Nephron progenitor cell (in vitro differentiated cells): ENCODE data around the gene EMILIN3.

ENCODE experiments used
- DNase-seq: peaks from one replicate; pipeline ENCODE4 v3.0.0; 2021
- H3K27ac Mint-ChIP-seq: 2 replicates; pipeline ENCODE4 v1.8.0; 2021; ENCODE audit warnings: mild to moderate bottlenecking, moderate library complexity, mixed read lengths
- H3K27me3 Mint-ChIP-seq: 2 replicates; pipeline ENCODE4 v1.8.0; 2021; ENCODE audit warnings: mild to moderate bottlenecking, low read depth, mixed read lengths; ENCODE audit not compliant: poor library complexity
- H3K36me3 Mint-ChIP-seq: 2 replicates; pipeline ENCODE4 v1.8.0; 2021; ENCODE audit warnings: low read depth, mixed read lengths
- H3K4me1 Mint-ChIP-seq: 2 replicates; pipeline ENCODE4 v1.8.0; 2021; ENCODE audit warnings: mixed read lengths
- H3K4me3 Mint-ChIP-seq: 2 replicates; pipeline ENCODE4 v1.8.0; 2021; ENCODE audit warnings: mild to moderate bottlenecking, moderate library complexity, mixed read lengths
- H3K9me3 Mint-ChIP-seq: 2 replicates; pipeline ENCODE4 v1.8.0; 2021; ENCODE audit warnings: mild to moderate bottlenecking, moderate library complexity, mixed read lengths
- TF ChIP-seq, protein P1 (sequence below): fragments of 200-600 bp; sonication (generic); IDR thresholded peaks from 2 replicates; pipeline ENCODE4 v1.5.0; 2021; ENCODE audit warnings: antibody characterized with exemption

EMILIN3 gene

GRCh38 chr20:41331731-41332130, 34.9 kb downstream of the EMILIN3 start:
- TF ChIP-seq, protein P1, sequence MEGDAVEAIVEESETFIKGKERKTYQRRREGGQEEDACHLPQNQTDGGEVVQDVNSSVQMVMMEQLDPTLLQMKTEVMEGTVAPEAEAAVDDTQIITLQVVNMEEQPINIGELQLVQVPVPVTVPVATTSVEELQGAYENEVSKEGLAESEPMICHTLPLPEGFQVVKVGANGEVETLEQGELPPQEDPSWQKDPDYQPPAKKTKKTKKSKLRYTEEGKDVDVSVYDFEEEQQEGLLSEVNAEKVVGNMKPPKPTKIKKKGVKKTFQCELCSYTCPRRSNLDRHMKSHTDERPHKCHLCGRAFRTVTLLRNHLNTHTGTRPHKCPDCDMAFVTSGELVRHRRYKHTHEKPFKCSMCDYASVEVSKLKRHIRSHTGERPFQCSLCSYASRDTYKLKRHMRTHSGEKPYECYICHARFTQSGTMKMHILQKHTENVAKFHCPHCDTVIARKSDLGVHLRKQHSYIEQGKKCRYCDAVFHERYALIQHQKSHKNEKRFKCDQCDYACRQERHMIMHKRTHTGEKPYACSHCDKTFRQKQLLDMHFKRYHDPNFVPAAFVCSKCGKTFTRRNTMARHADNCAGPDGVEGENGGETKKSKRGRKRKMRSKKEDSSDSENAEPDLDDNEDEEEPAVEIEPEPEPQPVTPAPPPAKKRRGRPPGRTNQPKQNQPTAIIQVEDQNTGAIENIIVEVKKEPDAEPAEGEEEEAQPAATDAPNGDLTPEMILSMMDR, result no peak
- no peak for DNase-seq
- H3K27ac Mint-ChIP-seq, result no peak overlapping the region
- no peaks in the 10 kb centered on the region for H3K36me3 Mint-ChIP-seq
- peaks cover 20% of the 10 kb centered on the region for H3K27me3 Mint-ChIP-seq
- no peaks in the 10 kb centered on the region for H3K9me3 Mint-ChIP-seq
- no peak overlapping the region for H3K4me3 Mint-ChIP-seq
- peaks cover 25% of the 10 kb centered on the region for H3K4me1 Mint-ChIP-seq

- no peak for DNase-seq
- Mint-ChIP-seq H3K27ac (no peak overlapping the region), H3K9me3 (no peaks in the 10 kb centered on the region), H3K36me3 (no peaks in the 10 kb centered on the region), H3K27me3 (peaks cover 20% of the 10 kb centered on the region), H3K4me1 (peaks cover 27% of the 10 kb centered on the region), H3K4me3 (no peak overlapping the region)
- TF ChIP-seq, protein P1, result no peak
These were observed 35.7 kb downstream of the EMILIN3 start for GRCh38 chr20:41330941-41331340.

- H3K27me3 Mint-ChIP-seq, result peaks cover 17% of the 10 kb centered on the region
- no peak overlapping the region for H3K27ac Mint-ChIP-seq
- H3K4me3 Mint-ChIP-seq, result no peak overlapping the region
- no peak for DNase-seq
- TF ChIP-seq, protein P1, result no peak
- H3K36me3 Mint-ChIP-seq, result no peaks in the 10 kb centered on the region
- peaks cover 23% of the 10 kb centered on the region for H3K4me1 Mint-ChIP-seq
- H3K9me3 Mint-ChIP-seq, result no peaks in the 10 kb centered on the region
These were observed 36.3 kb downstream of the EMILIN3 start for GRCh38 chr20:41330343-41330720.

DNA sequence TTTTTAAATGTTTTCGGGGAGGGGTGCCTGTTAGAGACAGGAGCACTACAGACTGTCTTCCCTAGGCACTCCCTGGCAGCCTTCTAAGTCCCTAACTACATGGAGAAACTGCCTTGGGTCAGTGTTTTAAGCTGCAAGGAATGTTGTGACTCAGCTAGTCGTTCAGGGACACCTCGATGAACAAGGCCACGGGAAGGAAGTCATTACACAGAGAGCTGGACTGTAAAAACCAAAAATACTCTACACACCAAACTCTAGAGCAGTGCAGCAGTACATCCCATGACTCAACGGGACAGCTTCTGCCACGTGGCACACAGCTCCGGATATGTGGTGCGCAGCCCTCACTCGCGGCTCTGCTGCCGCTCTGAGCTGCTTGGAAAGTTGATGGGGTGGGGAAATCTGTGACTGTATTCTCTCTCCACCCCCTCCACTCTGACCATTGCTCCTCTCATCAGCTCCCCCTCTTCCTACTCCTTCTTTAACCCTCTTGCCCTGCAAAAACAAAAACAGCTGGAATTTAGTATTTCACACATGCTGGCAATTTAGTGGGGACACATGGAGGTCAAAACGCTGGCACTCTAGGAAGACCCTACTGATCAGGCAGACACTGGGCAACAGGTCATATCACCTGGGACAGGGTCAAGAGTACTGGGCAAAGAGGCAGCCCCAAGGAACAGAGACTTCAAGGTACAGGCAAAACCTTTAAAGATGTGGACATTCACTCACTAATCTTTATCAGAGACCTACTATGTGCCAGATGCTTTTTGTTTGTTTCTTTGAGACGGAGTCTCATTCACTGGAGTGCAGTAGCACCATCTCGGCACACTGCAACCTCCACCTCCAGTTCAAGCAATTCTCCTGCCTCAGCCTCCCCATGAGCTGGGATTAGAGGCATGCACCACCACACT, 36.9 kb downstream of the EMILIN3 start:
- TF ChIP-seq, protein P1, result no peak
- Mint-ChIP-seq H3K27ac (peak overlapping the region; percentile 25), H3K4me3 (no peak overlapping the region), H3K27me3 (peaks cover 14% of the 10 kb centered on the region), H3K4me1 (peaks cover 22% of the 10 kb centered on the region), H3K36me3 (no peaks in the 10 kb centered on the region), H3K9me3 (no peaks in the 10 kb centered on the region)
- no peak for DNase-seq

GRCh38 chr20:41327178-41327577, 39.4 kb downstream of the EMILIN3 start:
- Mint-ChIP-seq H3K9me3 (no peaks in the 10 kb centered on the region), H3K27me3 (peaks cover 11% of the 10 kb centered on the region), H3K36me3 (no peaks in the 10 kb centered on the region), H3K27ac (no peak overlapping the region), H3K4me1 (peaks cover 22% of the 10 kb centered on the region), H3K4me3 (no peak overlapping the region)
- DNase-seq, result no peak
- TF ChIP-seq, protein P1, result no peak

- H3K4me3 Mint-ChIP-seq, result no peak overlapping the region
- peaks cover 11% of the 10 kb centered on the region for H3K27me3 Mint-ChIP-seq
- TF ChIP-seq, protein P1, result no peak
- no peak overlapping the region for H3K27ac Mint-ChIP-seq
- peaks cover 10% of the 10 kb centered on the region for H3K4me1 Mint-ChIP-seq
- no peaks in the 10 kb centered on the region for H3K36me3 Mint-ChIP-seq
- no peaks in the 10 kb centered on the region for H3K9me3 Mint-ChIP-seq
- no peak for DNase-seq
These were observed 45.6 kb downstream of the EMILIN3 start for GRCh38 chr20:41320976-41321375.
